ENCODE data around the gene CDC42BPA. TPM values are rescaled to one million over a fixed set of nuclear protein-coding genes. Genes with fewer than 3 reads are reported as not detected.
A peak's percentile ranks its signal among the peaks of the same experiment; 100 is the strongest.

Gene CDC42BPA
- total RNA-seq, 2 donors from 2014 or later: 30.0 to 34.3 TPM

DNA sequence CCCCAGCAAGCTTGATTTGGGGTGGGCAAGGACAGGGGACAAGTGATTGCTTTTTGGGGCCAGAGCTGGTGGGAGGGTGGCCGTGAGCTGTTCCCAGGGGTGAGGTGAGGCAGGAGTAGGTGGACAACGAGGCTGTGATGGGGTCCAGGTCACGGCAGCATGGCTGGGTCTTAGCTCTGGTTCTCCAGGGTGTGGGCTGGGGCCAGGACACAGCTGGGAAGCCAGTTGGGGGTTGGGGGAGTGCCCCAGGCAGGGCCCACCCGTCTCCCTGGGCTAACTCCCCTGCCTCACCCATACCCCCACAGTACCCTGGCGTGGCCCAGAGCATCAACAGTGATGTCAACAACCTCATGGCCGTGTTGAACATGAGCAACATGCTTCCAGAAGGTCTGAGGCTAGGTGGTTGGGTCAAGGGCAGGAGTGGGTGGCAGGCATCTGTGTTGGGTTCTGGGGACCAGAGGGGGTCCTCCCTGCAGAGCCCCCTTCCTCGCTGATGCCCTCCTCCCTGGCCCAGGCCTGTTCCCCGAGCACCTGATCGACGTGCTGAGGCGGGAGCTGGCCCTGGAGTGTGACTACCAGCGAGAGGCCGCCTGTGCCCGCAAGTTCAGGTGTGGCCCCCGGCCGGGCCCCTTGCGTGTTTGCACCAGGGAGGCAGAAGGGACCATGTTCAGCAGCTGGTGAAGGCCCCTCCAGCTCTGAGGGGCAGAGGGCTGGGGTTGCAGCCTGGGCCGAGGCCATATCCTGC lies 334.9 kb downstream of the CDC42BPA start:
- TF ChIP-seq, protein P1, sequence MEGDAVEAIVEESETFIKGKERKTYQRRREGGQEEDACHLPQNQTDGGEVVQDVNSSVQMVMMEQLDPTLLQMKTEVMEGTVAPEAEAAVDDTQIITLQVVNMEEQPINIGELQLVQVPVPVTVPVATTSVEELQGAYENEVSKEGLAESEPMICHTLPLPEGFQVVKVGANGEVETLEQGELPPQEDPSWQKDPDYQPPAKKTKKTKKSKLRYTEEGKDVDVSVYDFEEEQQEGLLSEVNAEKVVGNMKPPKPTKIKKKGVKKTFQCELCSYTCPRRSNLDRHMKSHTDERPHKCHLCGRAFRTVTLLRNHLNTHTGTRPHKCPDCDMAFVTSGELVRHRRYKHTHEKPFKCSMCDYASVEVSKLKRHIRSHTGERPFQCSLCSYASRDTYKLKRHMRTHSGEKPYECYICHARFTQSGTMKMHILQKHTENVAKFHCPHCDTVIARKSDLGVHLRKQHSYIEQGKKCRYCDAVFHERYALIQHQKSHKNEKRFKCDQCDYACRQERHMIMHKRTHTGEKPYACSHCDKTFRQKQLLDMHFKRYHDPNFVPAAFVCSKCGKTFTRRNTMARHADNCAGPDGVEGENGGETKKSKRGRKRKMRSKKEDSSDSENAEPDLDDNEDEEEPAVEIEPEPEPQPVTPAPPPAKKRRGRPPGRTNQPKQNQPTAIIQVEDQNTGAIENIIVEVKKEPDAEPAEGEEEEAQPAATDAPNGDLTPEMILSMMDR (conservative IDR thresholded peaks at IDR 0.05): no peak
- 91 to 100% methylated on average over 4 to 18 of the region's 18 CpGs for WGBS, 2 experiments (ENCODE audit: insufficient coverage in 1 of 2, insufficient read length in 1 of 2)
- H3K36me3 Mint-ChIP-seq (ENCODE audit: low read depth): peaks cover 17% of the 10 kb centered on the region
- Histone ChIP-seq H3K4me3 (ENCODE audit: low read length) (no peak overlapping the region), H3K9ac (ENCODE audit: extremely low read depth, low read length, poor library complexity, severe bottlenecking) (no peak overlapping the region), H3K36me3 (ENCODE audit: control insufficient read depth, insufficient read depth, low read length) (no peaks in the 10 kb centered on the region), H3K27me3 (ENCODE audit: control insufficient read depth, insufficient read depth, low read length, poor library complexity, severe bottlenecking) (no peaks in the 10 kb centered on the region), H3K9me3 (ENCODE audit: control insufficient read depth, low read length) (no peaks in the 10 kb centered on the region), H3K4me1 (ENCODE audit: control insufficient read depth, insufficient read depth, low read length) (peaks cover 7% of the 10 kb centered on the region), H3K27ac (ENCODE audit: low read depth, low read length) (no peak overlapping the region)
- H3K4me3 Mint-ChIP-seq: no peak overlapping the region
- H3K27ac Mint-ChIP-seq: no peak overlapping the region
- DNase-seq: no peak
- peaks cover 8% of the 10 kb centered on the region for H3K4me1 Mint-ChIP-seq
- no peaks in the 10 kb centered on the region for H3K27me3 Mint-ChIP-seq (ENCODE audit: insufficient read depth)
- no peaks in the 10 kb centered on the region for H3K9me3 Mint-ChIP-seq

DNA sequence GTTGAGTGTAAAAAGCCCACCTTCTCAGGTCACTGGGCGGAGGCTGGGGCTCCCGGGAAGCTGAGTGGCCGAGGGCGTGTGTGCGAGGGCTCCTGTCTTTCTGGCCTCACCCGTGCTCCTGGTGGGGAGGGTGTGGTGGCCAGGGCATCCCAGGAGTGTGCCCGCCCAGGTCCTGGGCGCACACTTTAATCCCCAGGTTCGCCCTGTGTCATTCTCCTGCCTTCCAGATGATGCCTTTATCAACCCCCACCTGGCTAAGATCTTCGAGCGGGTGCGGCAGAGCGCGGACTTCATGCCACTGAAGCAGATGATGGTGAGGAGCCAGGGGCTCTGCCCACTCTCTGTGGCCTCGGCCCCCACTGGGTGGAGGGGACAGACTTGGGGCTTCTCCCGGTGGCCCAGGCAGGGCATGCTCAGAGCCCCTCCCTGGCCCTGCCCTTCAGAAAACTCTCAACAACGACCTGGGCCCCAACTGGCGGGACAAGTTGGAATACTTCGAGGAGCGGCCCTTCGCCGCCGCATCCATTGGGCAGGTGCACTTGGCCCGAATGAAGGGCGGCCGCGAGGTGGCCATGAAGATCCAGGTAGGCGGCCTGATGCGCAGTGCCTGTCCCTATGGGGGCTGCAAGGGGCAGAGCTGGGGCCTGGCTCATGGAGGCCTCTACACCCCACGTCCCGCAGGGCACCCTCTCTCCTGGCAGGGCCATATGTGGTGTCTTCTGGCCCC lies 335.7 kb downstream of the CDC42BPA start:
- no peak overlapping the region for H3K27ac Mint-ChIP-seq
- 95 to 97% methylated on average over 20 to 31 of the region's 31 CpGs for WGBS, 2 experiments (ENCODE audit: insufficient coverage in 1 of 2, insufficient read length in 1 of 2)

DNA sequence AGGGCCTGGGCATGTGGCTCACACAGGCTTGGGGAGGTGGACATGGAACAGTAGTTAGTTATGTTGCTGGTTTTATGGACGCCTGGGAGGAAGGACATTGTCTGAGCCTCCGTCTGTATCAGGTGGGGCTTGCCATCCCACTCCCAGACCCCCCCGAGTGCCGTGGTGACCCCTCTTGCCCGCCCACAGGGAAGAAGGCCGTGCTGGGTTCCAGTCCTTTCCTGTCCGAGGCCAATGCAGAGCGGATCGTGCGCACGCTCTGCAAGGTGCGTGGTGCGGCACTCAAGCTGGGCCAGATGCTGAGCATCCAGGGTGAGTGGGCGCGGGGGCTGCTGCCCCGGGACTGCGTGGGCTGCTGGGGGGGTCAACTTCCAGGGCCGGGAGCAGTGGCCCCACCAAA lies 336.5 kb downstream of the CDC42BPA start:
- H3K27ac ChIP-seq (ENCODE audit: low read depth, low read length): no peak overlapping the region
- H3K9me3 Mint-ChIP-seq: no peaks in the 10 kb centered on the region
- no peaks in the 10 kb centered on the region for H3K27me3 ChIP-seq (ENCODE audit: control insufficient read depth, insufficient read depth, low read length, poor library complexity, severe bottlenecking)
- H3K27me3 Mint-ChIP-seq (ENCODE audit: insufficient read depth): no peaks in the 10 kb centered on the region
- H3K36me3 Mint-ChIP-seq (ENCODE audit: low read depth): peaks cover 12% of the 10 kb centered on the region
- H3K4me3 Mint-ChIP-seq: no peak overlapping the region
- H3K9ac ChIP-seq (ENCODE audit: extremely low read depth, low read length, poor library complexity, severe bottlenecking): no peak overlapping the region
- no peaks in the 10 kb centered on the region for H3K36me3 ChIP-seq (ENCODE audit: control insufficient read depth, insufficient read depth, low read length)
- H3K4me3 ChIP-seq (ENCODE audit: low read length): no peak overlapping the region
- 94% methylated on average over 11 to 18 of the region's 18 CpGs for WGBS, 2 experiments (ENCODE audit: insufficient coverage in 1 of 2, insufficient read length in 1 of 2)
- DNase-seq: no peak
- no peaks in the 10 kb centered on the region for H3K4me1 Mint-ChIP-seq
- no peaks in the 10 kb centered on the region for H3K4me1 ChIP-seq (ENCODE audit: control insufficient read depth, insufficient read depth, low read length)
- TF ChIP-seq, protein P1 (conservative IDR thresholded peaks at IDR 0.05): no peak
- H3K9me3 ChIP-seq (ENCODE audit: control insufficient read depth, low read length): no peaks in the 10 kb centered on the region
- no peak overlapping the region for H3K27ac Mint-ChIP-seq

More for the DNA sequence above, 335.7 kb downstream of the CDC42BPA start:
- Histone ChIP-seq H3K4me3 (ENCODE audit: low read length) (no peak overlapping the region), H3K9me3 (ENCODE audit: control insufficient read depth, low read length) (no peaks in the 10 kb centered on the region), H3K27me3 (ENCODE audit: control insufficient read depth, insufficient read depth, low read length, poor library complexity, severe bottlenecking) (no peaks in the 10 kb centered on the region), H3K36me3 (ENCODE audit: control insufficient read depth, insufficient read depth, low read length) (no peaks in the 10 kb centered on the region), H3K27ac (ENCODE audit: low read depth, low read length) (no peak overlapping the region), H3K4me1 (ENCODE audit: control insufficient read depth, insufficient read depth, low read length) (no peaks in the 10 kb centered on the region), H3K9ac (ENCODE audit: extremely low read depth, low read length, poor library complexity, severe bottlenecking) (no peak overlapping the region)
- Mint-ChIP-seq H3K36me3 (ENCODE audit: low read depth) (peaks cover 16% of the 10 kb centered on the region), H3K4me1 (no peaks in the 10 kb centered on the region), H3K9me3 (no peaks in the 10 kb centered on the region), H3K4me3 (no peak overlapping the region), H3K27me3 (ENCODE audit: insufficient read depth) (no peaks in the 10 kb centered on the region)
- DNase-seq: peak; percentile 35
- TF ChIP-seq, protein P1 (conservative IDR thresholded peaks at IDR 0.05): no peak
